CD14-positive monocyte (primary cell): ENCODE results near the gene WDR48. TPM values are rescaled to one million over a fixed set of nuclear protein-coding genes. Genes with fewer than 3 reads are reported as not detected.

Experiments used
- DNase-seq, 3 donors: peaks; one replicate each; pipeline ENCODE4 v3.0.0-alpha.2; 2011 to 2022
- H2AFZ ChIP-seq: 2 replicates; pipeline ENCODE4 v1.6.0; 2012; ENCODE audit warnings: mild to moderate bottlenecking, low read depth, low read length, inconsistent platforms; ENCODE audit not compliant: insufficient read depth, poor library complexity, severe bottlenecking
- H3K27ac ChIP-seq, 2 donors: 1 replicate in 1 of 2; 2 replicates in 1 of 2; pipeline ENCODE4 v1.5.1; 2012 to 2013; ENCODE audit warnings: low read length in 2 of 2, control low read depth in 1 of 2, inconsistent platforms in 1 of 2, low read depth in 1 of 2, mild to moderate bottlenecking in 1 of 2
- H3K27me3 ChIP-seq, 2 donors: one replicate each; pipeline versions ENCODE4 v1.6.0 to v1.6.1; 2011 to 2013; ENCODE audit warnings: low read length in 2 of 2; ENCODE audit not compliant: control insufficient read depth in 2 of 2, insufficient read depth in 2 of 2
- H3K36me3 ChIP-seq, 2 donors: replicated peaks in 1 of 2; 1 replicate in 1 of 2; 2 replicates in 1 of 2; pipeline versions ENCODE4 v1.5.1 to v1.6.1; 2012 to 2013; ENCODE audit warnings: low read length in 2 of 2, control low read depth in 1 of 2, inconsistent platforms in 1 of 2, mild to moderate bottlenecking in 1 of 2; ENCODE audit not compliant: insufficient read depth in 2 of 2, control insufficient read depth in 1 of 2
- H3K4me1 ChIP-seq, 2 donors: 1 replicate in 1 of 2; 2 replicates in 1 of 2; pipeline versions ENCODE4 v1.5.1 to v1.6.1; 2012 to 2013; ENCODE audit warnings: low read length in 2 of 2, control low read depth in 1 of 2, inconsistent platforms in 1 of 2, mild to moderate bottlenecking in 1 of 2, moderate library complexity in 1 of 2; ENCODE audit not compliant: insufficient read depth in 2 of 2, control insufficient read depth in 1 of 2
- H3K4me2 ChIP-seq: replicated peaks from 2 replicates; pipeline ENCODE3; 2012; ENCODE audit warnings: low read length, moderate library complexity, mild to moderate bottlenecking; ENCODE audit not compliant: poor library complexity, severe bottlenecking; ENCODE audit errors: extremely low read depth
- H3K4me3 ChIP-seq, 3 experiments: fragments of 200-600 bp in 1 of 3; sonication (generic) in 1 of 3; replicated peaks in 1 of 3; 1 replicate in 2 of 3; 2 replicates in 1 of 3; pipeline ENCODE4 v1.5.1; 2011 to 2013; ENCODE audit warnings: low read length in 3 of 3, mild to moderate bottlenecking in 3 of 3, control low read depth in 2 of 3, low read depth in 2 of 3, inconsistent platforms in 1 of 3, moderate library complexity in 1 of 3
- H3K79me2 ChIP-seq: 2 replicates; pipeline ENCODE4 v1.6.0; 2012; ENCODE audit warnings: mild to moderate bottlenecking, control low read depth, inconsistent platforms, low read length, moderate library complexity; ENCODE audit not compliant: insufficient read depth
- H3K9ac ChIP-seq: 2 replicates; pipeline ENCODE4 v1.6.0; 2017; ENCODE audit warnings: low read length, mild to moderate bottlenecking; ENCODE audit not compliant: insufficient read depth, poor library complexity, severe bottlenecking
- H3K9me3 ChIP-seq, 2 donors: replicated peaks in 1 of 2; 1 replicate in 1 of 2; 2 replicates in 1 of 2; pipeline versions ENCODE4 v1.5.1 to v1.6.1; 2012 to 2013; ENCODE audit warnings: low read length in 2 of 2, control low read depth in 1 of 2; ENCODE audit not compliant: control insufficient read depth in 1 of 2, insufficient read depth in 1 of 2
- H4K20me1 ChIP-seq: 2 replicates; pipeline ENCODE4 v1.6.0; 2012; ENCODE audit warnings: mild to moderate bottlenecking, low read length, control low read depth, moderate library complexity; ENCODE audit not compliant: insufficient read depth
- H3K27ac Mint-ChIP-seq, 7 donors: one replicate each; pipeline ENCODE4 v1.8.0; 2020; ENCODE audit warnings: mild to moderate bottlenecking in 7 of 7, mixed read lengths in 7 of 7, moderate library complexity in 6 of 7, inconsistent platforms in 2 of 7
- H3K27me3 Mint-ChIP-seq, 3 donors: one replicate each; pipeline ENCODE4 v1.8.0; 2021 to 2022; ENCODE audit warnings: low read depth in 3 of 3, mild to moderate bottlenecking in 3 of 3, mixed read lengths in 3 of 3, moderate library complexity in 3 of 3, inconsistent platforms in 1 of 3
- H3K36me3 Mint-ChIP-seq, 2 donors: one replicate each; pipeline ENCODE4 v1.8.0; 2020; ENCODE audit warnings: mixed read lengths in 2 of 2, inconsistent platforms in 1 of 2, mild to moderate bottlenecking in 1 of 2
- H3K4me1 Mint-ChIP-seq: one replicate; pipeline ENCODE4 v1.8.0; 2020; ENCODE audit warnings: mild to moderate bottlenecking, mixed read lengths
- H3K4me3 Mint-ChIP-seq, 2 donors: one replicate each; pipeline ENCODE4 v1.8.0; 2020; ENCODE audit warnings: mild to moderate bottlenecking in 2 of 2, mixed read lengths in 2 of 2, moderate library complexity in 1 of 2
- H3K9me3 Mint-ChIP-seq, 7 donors: one replicate each; pipeline ENCODE4 v1.8.0; 2020 to 2022; ENCODE audit warnings: mixed read lengths in 7 of 7, mild to moderate bottlenecking in 6 of 7, moderate library complexity in 6 of 7, inconsistent platforms in 2 of 7
- CTCF ChIP-seq: fragments of 200-600 bp; IDR thresholded peaks from one replicate; pipeline ENCODE4 v1.8.0; 2022; ENCODE audit warnings: antibody characterized with exemption, mild to moderate bottlenecking
- WGBS: methylation state at CpG from one replicate; pipeline ENCODE4 v1.1.5; 2013; ENCODE audit warnings: missing lambda C conversion rate; ENCODE audit not compliant: insufficient coverage; 5-methylcytosine and 5-hydroxymethylcytosine counted together
- intact Hi-C, 2 donors: fragments of 100-400 bp; cut with micrococcal nuclease; formaldehyde crosslinking; loops; one replicate each; pipeline versions ENCODE4 v1.15.0 to v1.15.1; 2023
- polyA plus RNA-seq, 3 donors: library from polyadenylated mRNA; depleted of rRNA in 1 of 3; unstranded in 2 of 3; stranded (reverse) in 1 of 3; fragments of 300-500 nt in 2 of 3; fragments of >200 nt in 1 of 3; fragmentation: Illumina TruSeq in 2 of 3; gene quantifications; 1 replicate in 2 of 3; 2 replicates in 1 of 3; pipeline ENCODE4 v1.2.3, GENCODE V29; 2012 to 2021

Gene WDR48
- polyA plus RNA-seq, 3 donors = 15.0 to 22.7 (median 17.1) TPM

- H3K27ac Mint-ChIP-seq = peak overlapping the region in 2 of 7 donors; percentile 0 to 34
- H3K4me3 ChIP-seq = no peak overlapping the region
- H3K9me3 ChIP-seq = no peaks in the 10 kb centered on the region
- peaks cover 49% of the 10 kb centered on the region for H3K79me2 ChIP-seq
- H3K9me3 Mint-ChIP-seq = no peaks in the 10 kb centered on the region
- intact Hi-C loops = loop anchor here (5.0 to 10.0 kb wide), 3 partner anchors 72 to 180 kb away; partner anchors contain the start of gene CX3CR1 (in 1 of the 2)
- H3K4me3 Mint-ChIP-seq = no peak overlapping the region
- no peak overlapping the region for H3K27ac ChIP-seq
- H3K4me1 ChIP-seq = peaks cover 29 to 42% of the 10 kb centered on the region in 2 donors
- H4K20me1 ChIP-seq = peaks cover 65% of the 10 kb centered on the region
- H3K9ac ChIP-seq = no peak overlapping the region
- H3K4me1 Mint-ChIP-seq = peaks cover 61% of the 10 kb centered on the region
- H3K36me3 Mint-ChIP-seq = peaks cover 28 to 33% of the 10 kb centered on the region in 2 donors
- no peak overlapping the region for H2AFZ ChIP-seq
- 97% methylated on average over 3 of the region's 7 CpGs for WGBS
- peaks cover 11 to 23% of the 10 kb centered on the region in 2 donors for H3K36me3 ChIP-seq
- no peak for DNase-seq
- no peak overlapping the region for H3K4me2 ChIP-seq
- H3K27me3 Mint-ChIP-seq = peaks cover 3 to 10% (median 7%) of the 10 kb centered on the region in 3 donors
- no peaks in the 10 kb centered on the region for H3K27me3 ChIP-seq
- TF ChIP-seq CTCF = no peak
These were observed 53.3 kb downstream of the WDR48 start for GRCh38 chr3:39104961-39105686.

GRCh38 chr3:39105687-39106063 is 53.9 kb downstream of the WDR48 start:
- no peak overlapping the region for H3K9ac ChIP-seq
- intact Hi-C loops = loop anchor here (2.0 to 10.0 kb wide), 4 partner anchors 41 to 179 kb away; partner anchors contain the start of gene CX3CR1 (in 1 of the 2)
- no peaks in the 10 kb centered on the region for H3K9me3 ChIP-seq
- H3K4me3 ChIP-seq = peak overlapping the region in 1 of 3 experiments; percentile 81
- DNase-seq = no peak
- Mint-ChIP-seq H3K4me1 (peaks cover 61% of the 10 kb centered on the region), H3K4me3 (peak overlapping the region; percentile 89 to 95), H3K27me3 (peaks cover 3 to 12% (median 10%) of the 10 kb centered on the region in 3 donors), H3K36me3 (peaks cover 23 to 32% of the 10 kb centered on the region in 2 donors), H3K27ac (peak overlapping the region in 3 of 7 donors; percentile 6 to 58 (median 15)), H3K9me3 (no peaks in the 10 kb centered on the region)
- H3K27ac ChIP-seq = no peak overlapping the region
- H3K36me3 ChIP-seq = peaks cover 6 to 17% of the 10 kb centered on the region in 2 donors
- no peak overlapping the region for H2AFZ ChIP-seq
- peaks cover 29 to 42% of the 10 kb centered on the region in 2 donors for H3K4me1 ChIP-seq
- H3K4me2 ChIP-seq = peak overlapping the region; percentile 95
- no peaks in the 10 kb centered on the region for H3K27me3 ChIP-seq
- H4K20me1 ChIP-seq = peaks cover 60% of the 10 kb centered on the region
- WGBS = 93% methylated on average over 2 of the region's 3 CpGs
- peaks cover 49% of the 10 kb centered on the region for H3K79me2 ChIP-seq
- TF ChIP-seq CTCF = no peak
